ENCODE results near the gene ZNF574. TPM values are rescaled to one million over a fixed set of nuclear protein-coding genes. Genes with fewer than 3 reads are reported as not detected.

Gene ZNF574, protein sequence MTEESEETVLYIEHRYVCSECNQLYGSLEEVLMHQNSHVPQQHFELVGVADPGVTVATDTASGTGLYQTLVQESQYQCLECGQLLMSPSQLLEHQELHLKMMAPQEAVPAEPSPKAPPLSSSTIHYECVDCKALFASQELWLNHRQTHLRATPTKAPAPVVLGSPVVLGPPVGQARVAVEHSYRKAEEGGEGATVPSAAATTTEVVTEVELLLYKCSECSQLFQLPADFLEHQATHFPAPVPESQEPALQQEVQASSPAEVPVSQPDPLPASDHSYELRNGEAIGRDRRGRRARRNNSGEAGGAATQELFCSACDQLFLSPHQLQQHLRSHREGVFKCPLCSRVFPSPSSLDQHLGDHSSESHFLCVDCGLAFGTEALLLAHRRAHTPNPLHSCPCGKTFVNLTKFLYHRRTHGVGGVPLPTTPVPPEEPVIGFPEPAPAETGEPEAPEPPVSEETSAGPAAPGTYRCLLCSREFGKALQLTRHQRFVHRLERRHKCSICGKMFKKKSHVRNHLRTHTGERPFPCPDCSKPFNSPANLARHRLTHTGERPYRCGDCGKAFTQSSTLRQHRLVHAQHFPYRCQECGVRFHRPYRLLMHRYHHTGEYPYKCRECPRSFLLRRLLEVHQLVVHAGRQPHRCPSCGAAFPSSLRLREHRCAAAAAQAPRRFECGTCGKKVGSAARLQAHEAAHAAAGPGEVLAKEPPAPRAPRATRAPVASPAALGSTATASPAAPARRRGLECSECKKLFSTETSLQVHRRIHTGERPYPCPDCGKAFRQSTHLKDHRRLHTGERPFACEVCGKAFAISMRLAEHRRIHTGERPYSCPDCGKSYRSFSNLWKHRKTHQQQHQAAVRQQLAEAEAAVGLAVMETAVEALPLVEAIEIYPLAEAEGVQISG
- 30.3 to 40.3 TPM (median 37.8 TPM) in 5 replicates for total RNA-seq (2022; extraction: Qiagen RNA extraction)

DNA sequence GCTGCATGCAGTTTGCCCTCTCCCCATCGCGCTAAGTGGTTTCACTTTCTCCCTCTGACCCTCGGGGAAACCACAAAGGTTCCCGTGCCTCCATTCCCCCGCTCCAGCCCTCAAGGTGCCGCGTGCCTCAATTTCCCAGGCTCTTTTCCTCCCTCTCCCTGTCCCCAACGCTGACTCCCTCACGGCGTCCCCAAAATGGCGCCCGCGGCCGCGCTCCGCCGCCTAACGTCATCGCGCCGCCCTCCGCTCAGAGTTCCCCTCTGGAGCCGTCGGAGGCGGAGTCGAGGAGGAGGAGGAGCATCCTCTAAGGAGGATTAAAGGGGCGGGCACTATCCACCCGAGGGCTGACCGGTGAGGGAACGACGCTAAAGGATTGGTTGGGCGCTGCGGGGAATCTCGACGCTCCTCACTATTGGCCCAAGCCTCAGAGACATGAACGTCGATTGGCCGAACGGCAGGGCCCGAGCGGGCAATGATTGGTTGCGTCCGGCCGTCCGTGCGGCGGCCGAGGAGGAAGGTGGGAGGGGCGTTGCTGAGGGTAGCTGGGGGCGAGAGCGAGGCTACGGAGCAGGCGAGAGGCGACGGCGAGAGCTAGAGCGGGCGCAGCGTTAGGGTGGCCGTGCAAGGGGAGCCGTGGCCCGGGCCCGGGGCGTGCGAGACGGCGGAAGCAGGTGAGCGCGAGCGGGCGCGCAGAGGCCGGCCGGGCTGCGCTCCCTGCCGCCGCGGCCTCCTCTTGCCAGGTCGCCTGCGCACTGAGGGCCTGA lies at the start of gene ZNF574:
Gene ZNF574 (plus strand): TSS at position 551 of the 764 bp plus-strand sequence. CDS start 2,441 bp downstream, outside the sequence.

GRCh38 chr19:42069619-42070351 lies 6.2 kb upstream of the ZNF574 start, which contains the start of gene GRIK5:
GRIK5 (minus strand) TSS chr19:42070206; CDS start chr19:42065770, 4,436 bp downstream.

Other genes starting within 250 kb of the ZNF574 start
- gene LYPD4, start 231.5 kb upstream of the ZNF574 start, total RNA-seq (2022; extraction: Qiagen RNA extraction) = not detected in 5 replicates
- gene DMRTC2, start 231.1 kb upstream of the ZNF574 start, total RNA-seq (2022; extraction: Qiagen RNA extraction) = not detected in 5 replicates
- gene RPS19, start 215.9 kb upstream of the ZNF574 start, total RNA-seq (2022; extraction: Qiagen RNA extraction) = 8,904 to 10,355 TPM (median 9,424 TPM) in 5 replicates
- 0.80 to 1.3 TPM (median 1.0 TPM) in 5 replicates for gene CD79A, start 198.9 kb upstream of the ZNF574 start, total RNA-seq (2022; extraction: Qiagen RNA extraction)
- 77.7 to 113 TPM (median 104 TPM) in 5 replicates for gene ARHGEF1, start 193.0 kb upstream of the ZNF574 start, total RNA-seq (2022; extraction: Qiagen RNA extraction)
- gene ERFL, start 147.7 kb upstream of the ZNF574 start, total RNA-seq (2022; extraction: Qiagen RNA extraction) = 0.22 to 0.37 TPM (median 0.28 TPM) in 5 replicates
- 204 to 299 TPM (median 270 TPM) in 5 replicates for gene RABAC1, start 116.8 kb upstream of the ZNF574 start, total RNA-seq (2022; extraction: Qiagen RNA extraction)
- 3.3 to 4.9 TPM (median 4.2 TPM) in 5 replicates for gene ATP1A3, start 81.9 kb upstream of the ZNF574 start, total RNA-seq (2022; extraction: Qiagen RNA extraction)
- 0.23 to 0.66 TPM (median 0.42 TPM) in 5 replicates for gene GRIK5, start 6.0 kb upstream of the ZNF574 start, total RNA-seq (2022; extraction: Qiagen RNA extraction)
- 0.23 to 0.45 TPM (median 0.35 TPM) in 5 replicates for gene POU2F2, start 56.3 kb downstream of the ZNF574 start, total RNA-seq (2022; extraction: Qiagen RNA extraction)
- 49.9 to 75.1 TPM (median 69.0 TPM) in 5 replicates for gene DEDD2, start 141.5 kb downstream of the ZNF574 start, total RNA-seq (2022; extraction: Qiagen RNA extraction)
- gene ZNF526, start 144.1 kb downstream of the ZNF574 start, total RNA-seq (2022; extraction: Qiagen RNA extraction) = 18.6 to 21.0 TPM (median 20.2 TPM) in 5 replicates
- gene GSK3A, start 166.4 kb downstream of the ZNF574 start, total RNA-seq (2022; extraction: Qiagen RNA extraction) = 107 to 154 TPM (median 149 TPM) in 5 replicates
- 103 to 127 TPM (median 117 TPM) in 5 replicates for gene ERF, start 179.0 kb downstream of the ZNF574 start, total RNA-seq (2022; extraction: Qiagen RNA extraction)
- gene CIC, start 193.1 kb downstream of the ZNF574 start, total RNA-seq (2022; extraction: Qiagen RNA extraction) = 41.0 to 51.7 TPM (median 50.3 TPM) in 5 replicates
- gene PRR19, start 226.0 kb downstream of the ZNF574 start, total RNA-seq (2022; extraction: Qiagen RNA extraction) = 3.6 to 5.2 TPM (median 3.9 TPM) in 5 replicates
- gene PAFAH1B3, start 226.5 kb downstream of the ZNF574 start, total RNA-seq (2022; extraction: Qiagen RNA extraction) = 121 to 152 TPM (median 151 TPM) in 5 replicates
- 3.0 to 4.5 TPM (median 3.3 TPM) in 5 replicates for gene TMEM145, start 237.1 kb downstream of the ZNF574 start, total RNA-seq (2022; extraction: Qiagen RNA extraction)
- 21.0 to 25.3 TPM (median 24.2 TPM) in 5 replicates for gene MEGF8, start 249.5 kb downstream of the ZNF574 start, total RNA-seq (2022; extraction: Qiagen RNA extraction)

Data from A549 treated with AZD2906 at 1 μM for 4 hours (cell line).